IgD-negative memory B cell (primary cell): ENCODE measurements around the gene ATP8A2. TPM values are rescaled to one million over a fixed set of nuclear protein-coding genes. Genes with fewer than 3 reads are reported as not detected.
"Not testable (repeated sequence)": the region's sequence is repeated elsewhere in the genome, so short reads cannot be mapped to it uniquely, and the experiment has no call there.

ENCODE experiments used
- H3K27ac Mint-ChIP-seq, 3 donors: one replicate each; pipeline ENCODE4 v1.8.0; 2020 to 2022; ENCODE audit warnings: mild to moderate bottlenecking in 3 of 3, mixed read lengths in 3 of 3, moderate library complexity in 1 of 3
- H3K27me3 Mint-ChIP-seq: one replicate; pipeline ENCODE4 v1.8.0; 2021; ENCODE audit warnings: mixed read lengths
- H3K36me3 Mint-ChIP-seq: one replicate; pipeline ENCODE4 v1.8.0; 2020; ENCODE audit warnings: mild to moderate bottlenecking, mixed read lengths
- H3K4me1 Mint-ChIP-seq, 3 donors: one replicate each; pipeline ENCODE4 v1.8.0; 2020 to 2022; ENCODE audit warnings: mixed read lengths in 3 of 3, mild to moderate bottlenecking in 1 of 3
- H3K4me3 Mint-ChIP-seq, 4 donors: one replicate each; pipeline ENCODE4 v1.8.0; 2020 to 2022; ENCODE audit warnings: mild to moderate bottlenecking in 4 of 4, mixed read lengths in 4 of 4, moderate library complexity in 3 of 4
- H3K9me3 Mint-ChIP-seq, 3 donors: one replicate each; pipeline ENCODE4 v1.8.0; 2020 to 2021; ENCODE audit warnings: mixed read lengths in 3 of 3, mild to moderate bottlenecking in 1 of 3
- polyA plus RNA-seq: library from polyadenylated mRNA; unstranded; fragments of 300-500 nt; fragmentation: Illumina TruSeq; gene quantifications from one replicate; pipeline ENCODE4 v1.2.3, GENCODE V29; 2021

Gene ATP8A2
- polyA plus RNA-seq, 1 donor from 2014 or later: 0.06 TPM

DNA sequence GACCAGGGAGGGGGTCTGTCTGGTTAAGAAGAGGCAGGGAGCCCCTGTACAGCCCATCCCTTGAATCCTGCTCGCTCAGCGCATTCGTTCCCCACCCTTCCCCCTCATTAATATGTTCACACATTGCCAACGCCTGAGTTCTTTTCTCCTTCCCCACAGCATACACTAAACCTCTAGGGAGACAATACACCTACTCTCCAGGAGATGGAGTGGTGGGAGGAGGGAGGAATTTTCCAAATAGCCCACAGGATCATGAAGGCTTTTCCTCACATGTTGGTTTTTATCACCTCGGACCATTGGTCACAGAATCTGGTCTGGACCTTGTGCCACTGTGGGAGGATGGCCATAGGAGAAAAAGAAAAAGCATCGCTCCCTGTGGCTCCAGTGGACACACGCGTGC is 385.1 kb downstream of the ATP8A2 start:
- H3K9me3 Mint-ChIP-seq: no peaks in the 10 kb centered on the region
- no peaks in the 10 kb centered on the region for H3K4me1 Mint-ChIP-seq
- H3K4me3 Mint-ChIP-seq: no peak overlapping the region
- peak overlapping the region in 1 of 3 donors; percentile 58 for H3K27ac Mint-ChIP-seq
- peaks cover 4% of the 10 kb centered on the region for H3K27me3 Mint-ChIP-seq
- no peaks in the 10 kb centered on the region for H3K36me3 Mint-ChIP-seq

DNA sequence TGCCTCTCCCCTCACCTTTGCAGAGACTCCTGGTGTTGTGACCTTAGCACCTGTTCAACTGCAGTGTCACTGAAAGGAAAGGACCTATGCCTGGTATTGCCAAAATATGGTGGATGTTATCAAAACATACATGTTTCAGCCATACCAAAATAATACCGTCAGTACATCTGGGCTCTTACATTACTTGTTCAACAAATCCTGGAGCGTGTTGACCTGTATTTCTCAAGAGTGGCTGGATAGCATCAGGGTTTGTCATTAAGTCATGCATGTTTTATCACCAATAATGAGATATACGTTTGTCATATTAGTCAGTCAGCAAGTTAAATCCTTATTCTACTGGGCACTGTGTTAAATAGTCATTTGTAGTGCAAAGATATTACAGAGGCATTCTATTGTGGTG is 389.3 kb downstream of the ATP8A2 start:
- H3K4me3 Mint-ChIP-seq: no peak overlapping the region

DNA sequence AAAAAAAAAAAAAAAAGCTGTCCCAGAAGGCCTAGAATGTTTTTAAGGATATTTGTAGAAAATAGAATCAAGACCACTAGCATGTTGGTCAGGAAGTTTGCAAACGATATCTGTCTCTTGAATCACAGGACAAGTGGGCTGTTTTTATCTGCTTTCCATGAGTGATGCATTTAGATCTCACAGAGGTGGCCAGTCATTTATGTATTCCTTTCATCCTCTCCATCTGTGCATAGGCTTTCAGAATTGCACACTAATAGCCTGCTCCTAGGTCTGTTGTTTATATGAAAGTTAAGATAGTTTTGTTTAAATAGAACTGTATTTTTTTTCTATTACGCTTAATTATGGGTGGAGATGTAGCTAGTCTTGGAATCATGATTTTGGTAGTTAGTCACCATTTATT is 390.5 kb downstream of the ATP8A2 start:
- Mint-ChIP-seq H3K27ac (no peak overlapping the region), H3K27me3 (peaks cover 2% of the 10 kb centered on the region), H3K9me3 (peaks cover 0 to 2% (median 0%) of the 10 kb centered on the region in 3 donors), H3K36me3 (no peaks in the 10 kb centered on the region), H3K4me3 (no peak overlapping the region), H3K4me1 (peaks cover 0 to 2% (median 0%) of the 10 kb centered on the region in 3 donors)

More for the DNA sequence above, 389.3 kb downstream of the ATP8A2 start:
- H3K9me3 Mint-ChIP-seq: no peaks in the 10 kb centered on the region
- no peak overlapping the region for H3K27ac Mint-ChIP-seq
- H3K36me3 Mint-ChIP-seq: no peaks in the 10 kb centered on the region
- H3K4me1 Mint-ChIP-seq: peaks cover 0 to 2% (median 0%) of the 10 kb centered on the region in 3 donors
- peaks cover 2% of the 10 kb centered on the region for H3K27me3 Mint-ChIP-seq

DNA sequence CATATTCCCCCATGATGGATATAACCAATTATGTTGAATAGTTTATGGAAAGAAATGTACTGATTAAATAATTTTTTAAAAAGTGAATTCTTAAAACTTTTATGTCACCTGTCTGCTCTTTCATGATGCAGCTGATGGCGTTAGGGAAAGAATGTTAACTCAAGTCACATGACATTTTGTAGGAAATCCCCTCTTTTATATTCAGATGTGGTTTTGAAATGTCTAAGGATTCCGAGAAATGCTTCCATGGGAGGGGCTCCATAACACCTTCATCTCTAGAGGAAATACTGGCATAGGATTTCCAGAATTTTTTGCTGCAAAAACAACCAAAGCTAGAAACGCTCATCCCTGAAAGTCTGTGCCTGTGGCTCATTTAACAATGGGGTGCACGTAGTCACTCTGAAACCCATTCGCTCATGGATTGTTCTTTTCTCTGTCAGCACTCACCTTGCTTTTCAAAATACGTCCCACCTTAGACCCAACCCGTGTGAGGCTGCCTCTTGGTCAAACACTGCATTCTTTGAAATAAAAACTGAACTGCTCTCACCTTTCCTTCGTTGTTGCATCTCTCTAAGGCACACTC is 391.1 kb downstream of the ATP8A2 start:
- Mint-ChIP-seq H3K4me3 (no peak overlapping the region), H3K27me3 (peaks cover 2% of the 10 kb centered on the region), H3K27ac (no peak overlapping the region), H3K36me3 (no peaks in the 10 kb centered on the region), H3K9me3 (peaks cover 0 to 2% (median 0%) of the 10 kb centered on the region in 3 donors), H3K4me1 (peaks cover 0 to 2% (median 0%) of the 10 kb centered on the region in 3 donors)

DNA sequence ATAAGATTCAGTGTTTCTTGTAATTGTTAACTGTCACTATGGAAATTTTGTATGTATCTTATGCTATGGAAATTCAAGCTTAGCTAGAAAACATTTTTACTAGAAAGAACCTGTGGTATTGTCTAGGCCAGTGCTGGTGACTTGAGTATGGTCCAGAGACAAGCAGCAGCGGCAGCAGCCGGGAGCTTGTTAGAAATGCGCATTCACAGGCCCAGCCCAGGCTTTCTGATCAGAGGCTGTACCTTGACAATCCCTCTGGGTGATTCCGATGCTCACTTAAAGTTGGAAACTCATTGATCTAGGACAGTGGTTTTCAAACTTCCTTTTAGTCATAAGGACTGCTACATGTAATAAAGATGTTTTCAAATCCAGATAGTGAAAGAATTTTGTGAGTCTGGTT is 392.6 kb downstream of the ATP8A2 start:
- H3K4me3 Mint-ChIP-seq: no peak overlapping the region
- peaks cover 2% of the 10 kb centered on the region for H3K27me3 Mint-ChIP-seq
- H3K36me3 Mint-ChIP-seq: no peaks in the 10 kb centered on the region
- peaks cover 0 to 2% (median 0%) of the 10 kb centered on the region in 3 donors for H3K4me1 Mint-ChIP-seq
- peaks cover 0 to 2% (median 0%) of the 10 kb centered on the region in 3 donors for H3K9me3 Mint-ChIP-seq
- no peak overlapping the region for H3K27ac Mint-ChIP-seq

GRCh38 chr13:25765266-25765665 is 393.5 kb downstream of the ATP8A2 start:
- H3K27ac Mint-ChIP-seq: no peak overlapping the region
- H3K27me3 Mint-ChIP-seq: peaks cover 2% of the 10 kb centered on the region
- no peak overlapping the region for H3K4me3 Mint-ChIP-seq
- H3K36me3 Mint-ChIP-seq: no peaks in the 10 kb centered on the region
- H3K9me3 Mint-ChIP-seq: peaks cover 0 to 2% (median 0%) of the 10 kb centered on the region in 3 donors
- peaks cover 0 to 2% (median 0%) of the 10 kb centered on the region in 3 donors for H3K4me1 Mint-ChIP-seq

- peaks cover 0 to 2% (median 0%) of the 10 kb centered on the region in 3 donors for H3K4me1 Mint-ChIP-seq
- H3K27me3 Mint-ChIP-seq: peaks cover 2% of the 10 kb centered on the region
- H3K4me3 Mint-ChIP-seq: no peak overlapping the region
- no peaks in the 10 kb centered on the region for H3K36me3 Mint-ChIP-seq
- H3K9me3 Mint-ChIP-seq: peaks cover 0 to 2% (median 0%) of the 10 kb centered on the region in 3 donors
- H3K27ac Mint-ChIP-seq: no peak overlapping the region
Measured at GRCh38 chr13:25766576-25766975, 394.8 kb downstream of the ATP8A2 start.

DNA sequence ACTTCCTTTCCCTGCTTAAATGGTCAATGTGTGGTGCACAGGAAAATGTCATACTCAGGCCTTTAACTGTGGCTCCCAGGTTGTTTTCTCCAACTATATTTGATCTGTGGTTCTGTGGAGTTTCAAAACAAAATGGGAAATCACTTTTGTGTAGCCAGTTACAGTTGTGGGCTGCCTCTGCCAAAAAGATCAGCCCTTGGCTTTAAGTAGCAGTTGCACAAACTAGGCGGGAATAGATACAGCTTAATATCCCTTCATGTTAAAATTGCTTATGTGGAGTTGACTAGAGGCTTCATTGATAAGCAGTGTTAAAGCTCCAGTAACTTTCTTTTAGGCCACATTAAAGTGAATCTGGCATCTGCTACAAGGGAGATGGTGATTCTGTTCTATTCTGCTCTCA is 395.2 kb downstream of the ATP8A2 start:
- H3K4me3 Mint-ChIP-seq: no peak overlapping the region
- H3K4me1 Mint-ChIP-seq: peaks cover 0 to 2% (median 0%) of the 10 kb centered on the region in 3 donors
- no peak overlapping the region for H3K27ac Mint-ChIP-seq
- peaks cover 2% of the 10 kb centered on the region for H3K27me3 Mint-ChIP-seq
- peaks cover 0 to 2% (median 0%) of the 10 kb centered on the region in 3 donors for H3K9me3 Mint-ChIP-seq
- H3K36me3 Mint-ChIP-seq: no peaks in the 10 kb centered on the region

DNA sequence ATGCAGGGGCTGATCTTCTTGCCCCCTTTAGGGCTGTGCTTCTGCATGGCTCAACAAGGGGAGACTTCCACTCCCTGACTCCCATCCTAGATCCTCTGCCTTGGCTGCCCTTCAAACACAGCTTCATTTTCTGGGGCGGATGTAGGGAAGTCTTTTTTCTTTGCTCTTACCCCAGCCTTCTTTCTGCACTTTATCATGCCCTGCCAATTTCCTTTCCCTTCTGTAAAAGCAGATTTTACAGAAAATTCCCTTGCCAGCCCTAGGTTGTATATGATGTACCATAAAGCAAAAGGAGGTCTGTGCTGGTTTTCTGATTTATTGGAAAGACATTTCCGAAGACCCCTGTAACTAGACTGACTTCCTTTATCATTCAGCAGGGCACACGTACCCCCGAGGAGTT is 396.6 kb downstream of the ATP8A2 start:
- no peak overlapping the region for H3K27ac Mint-ChIP-seq
- H3K36me3 Mint-ChIP-seq: no peaks in the 10 kb centered on the region
- no peaks in the 10 kb centered on the region for H3K27me3 Mint-ChIP-seq
- H3K4me1 Mint-ChIP-seq: no peaks in the 10 kb centered on the region
- H3K9me3 Mint-ChIP-seq: peaks cover 0 to 2% (median 0%) of the 10 kb centered on the region in 3 donors
- H3K4me3 Mint-ChIP-seq: no peak overlapping the region

GRCh38 chr13:25768838-25769237 is 397.1 kb downstream of the ATP8A2 start:
- H3K36me3 Mint-ChIP-seq: no peaks in the 10 kb centered on the region
- H3K4me3 Mint-ChIP-seq: no peak overlapping the region
- H3K4me1 Mint-ChIP-seq: no peaks in the 10 kb centered on the region
- no peak overlapping the region for H3K27ac Mint-ChIP-seq
- no peaks in the 10 kb centered on the region for H3K27me3 Mint-ChIP-seq
- H3K9me3 Mint-ChIP-seq: peaks cover 0 to 2% (median 0%) of the 10 kb centered on the region in 3 donors

DNA sequence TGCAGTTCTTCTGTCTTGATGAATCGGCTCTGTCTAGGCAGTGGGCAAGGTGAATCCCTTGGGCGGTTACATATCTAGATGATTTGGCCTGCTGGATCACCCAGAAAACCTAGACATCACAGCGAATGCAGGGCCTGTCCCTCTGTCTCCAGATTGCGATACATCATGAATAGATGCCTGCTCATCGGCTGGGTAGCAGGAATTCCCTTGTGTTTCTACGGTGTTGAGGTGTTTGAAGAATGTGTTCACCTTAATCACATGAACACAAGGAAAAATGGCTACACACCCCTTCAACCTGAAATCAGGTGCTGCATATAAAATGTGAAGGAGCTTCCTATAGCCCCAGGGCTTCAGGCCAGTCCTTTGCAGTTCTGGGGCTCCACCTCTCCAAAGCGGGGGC is 398.8 kb downstream of the ATP8A2 start:
- Mint-ChIP-seq H3K27me3 (no peaks in the 10 kb centered on the region), H3K4me3 (no peak overlapping the region), H3K36me3 (no peaks in the 10 kb centered on the region), H3K27ac (no peak overlapping the region), H3K9me3 (peaks cover 0 to 2% (median 0%) of the 10 kb centered on the region in 3 donors), H3K4me1 (no peaks in the 10 kb centered on the region)

DNA sequence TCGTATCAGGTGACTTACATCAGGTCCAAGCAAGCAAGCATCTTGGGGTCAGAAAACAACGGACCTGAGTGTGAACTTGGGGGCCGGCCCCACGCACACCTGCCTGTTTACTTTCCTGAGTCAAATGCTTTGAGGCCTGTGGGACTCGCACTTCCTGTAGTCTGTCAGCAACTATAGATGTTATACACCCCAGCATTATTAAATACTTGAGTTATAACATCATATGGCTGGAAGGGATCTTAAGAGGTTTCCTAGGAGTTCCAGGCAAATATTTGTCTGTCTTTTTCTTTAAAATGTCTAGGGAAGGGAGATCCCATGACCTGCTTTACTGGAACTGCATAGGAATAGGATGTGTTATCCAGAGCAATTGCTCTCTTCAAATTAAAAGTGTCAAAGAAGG is 399.4 kb downstream of the ATP8A2 start:
- Mint-ChIP-seq H3K27ac (no peak overlapping the region), H3K4me3 (no peak overlapping the region), H3K4me1 (no peaks in the 10 kb centered on the region), H3K36me3 (no peaks in the 10 kb centered on the region), H3K27me3 (no peaks in the 10 kb centered on the region), H3K9me3 (peaks cover 0 to 2% (median 0%) of the 10 kb centered on the region in 3 donors)

GRCh38 chr13:25771641-25772478 is 400.1 kb downstream of the ATP8A2 start:
- no peaks in the 10 kb centered on the region for H3K27me3 Mint-ChIP-seq
- no peak overlapping the region for H3K4me3 Mint-ChIP-seq
- H3K9me3 Mint-ChIP-seq: no peaks in the 10 kb centered on the region
- H3K27ac Mint-ChIP-seq: no peak overlapping the region
- H3K4me1 Mint-ChIP-seq: no peaks in the 10 kb centered on the region
- H3K36me3 Mint-ChIP-seq: no peaks in the 10 kb centered on the region

- H3K9me3 Mint-ChIP-seq, H3K27ac Mint-ChIP-seq, H3K4me3 Mint-ChIP-seq, H3K4me1 Mint-ChIP-seq, H3K36me3 Mint-ChIP-seq, H3K27me3 Mint-ChIP-seq: not testable (repeated sequence)
Measured at GRCh38 chr13:25772534-25772933, 400.8 kb downstream of the ATP8A2 start.

DNA sequence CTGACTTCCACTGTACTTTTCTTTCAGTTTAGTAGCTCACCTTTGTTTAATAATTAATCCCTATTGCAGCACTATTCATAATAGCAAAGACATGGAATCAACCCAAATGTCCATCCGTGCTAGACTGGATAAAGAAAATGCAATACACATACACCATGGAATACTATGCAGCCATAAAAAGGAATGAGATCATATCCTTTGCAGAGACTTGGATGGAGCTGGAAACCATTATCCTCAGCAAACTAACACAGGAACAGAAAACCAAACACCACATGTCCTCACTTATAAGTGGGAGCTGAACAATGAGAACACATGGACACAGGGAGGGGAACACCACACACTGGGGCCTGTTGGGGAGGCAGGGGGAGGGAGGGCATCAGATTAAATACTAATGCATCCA is 402.3 kb downstream of the ATP8A2 start:
- peaks cover 10 to 13% (median 11%) of the 10 kb centered on the region in 3 donors for H3K4me1 Mint-ChIP-seq
- H3K27ac Mint-ChIP-seq, H3K36me3 Mint-ChIP-seq, H3K4me3 Mint-ChIP-seq, H3K9me3 Mint-ChIP-seq, H3K27me3 Mint-ChIP-seq: not testable (repeated sequence)

GRCh38 chr13:25775275-25775674 is 403.5 kb downstream of the ATP8A2 start:
- H3K4me3 Mint-ChIP-seq: no peak overlapping the region
- peaks cover 9% of the 10 kb centered on the region for H3K27me3 Mint-ChIP-seq
- no peaks in the 10 kb centered on the region for H3K36me3 Mint-ChIP-seq
- H3K4me1 Mint-ChIP-seq: peaks cover 10 to 13% (median 11%) of the 10 kb centered on the region in 3 donors
- no peaks in the 10 kb centered on the region for H3K9me3 Mint-ChIP-seq
- no peak overlapping the region for H3K27ac Mint-ChIP-seq
